Vagina (tissue), 2 donors: ENCODE measurements around the gene CCDC85B.

ENCODE experiments used
- CTCF ChIP-seq, 3 experiments: fragments of 450-650 bp in 2 of 3; fragments of 200-600 bp in 1 of 3; sonication (generic) in 1 of 3; IDR thresholded peaks; one replicate each; pipeline ENCODE4 v1.5.1; 2017 to 2019; ENCODE audit warnings: antibody characterized with exemption in 3 of 3, mild to moderate bottlenecking in 2 of 3, moderate library complexity in 2 of 3
- POLR2AphosphoS5 ChIP-seq, 2 donors: sonication (generic); formaldehyde crosslinking; IDR thresholded peaks; one replicate each; pipeline ENCODE4 v1.9.0; 2017; ENCODE audit warnings: antibody characterized with exemption in 2 of 2, mild to moderate bottlenecking in 2 of 2, low read depth in 1 of 2; ENCODE audit not compliant: insufficient read depth in 1 of 2

GRCh38 chr11:65900899-65901180 is 10.4 kb downstream of the CCDC85B start:
- TF ChIP-seq CTCF (IDR thresholded peaks at IDR 0.05) (no peak), POLR2AphosphoS5 (IDR thresholded peaks at IDR 0.05; ENCODE audit: insufficient read depth in 1 of 2, low read depth in 1 of 2) (no peak)
